Activated CD4-positive, alpha-beta memory T cell treated with anti-CD3 and anti-CD28 coated beads for 36 hours (primary cell): Measurements from ENCODE around the gene PLA2G15. TPM values are rescaled to one million over a fixed set of nuclear protein-coding genes. Genes with fewer than 3 reads are reported as not detected.

Experiments
- CTCF ChIA-PET: fragments of 350-600 bp; sonication (Branson Sonifier 250); formaldehyde crosslinking; loops from one replicate; lab custom pipeline; 2021; ENCODE audit warnings: antibody characterized with exemption, inconsistent platforms; lab: Charles Lee
- POLR2A ChIA-PET: fragments of 350-600 bp; sonication (Branson Sonifier 250); formaldehyde crosslinking; loops from one replicate; lab custom pipeline; 2021; ENCODE audit warnings: antibody characterized with exemption; lab: Charles Lee
- DNase-seq: peaks from one replicate; pipeline ENCODE4 v3.0.0-alpha.2; 2020
- H3K27ac Mint-ChIP-seq: one replicate; pipeline ENCODE4 v1.8.0; 2021; ENCODE audit warnings: mixed read lengths
- H3K27me3 Mint-ChIP-seq: one replicate; pipeline ENCODE4 v1.8.0; 2021; ENCODE audit warnings: mixed read lengths
- H3K36me3 Mint-ChIP-seq: one replicate; pipeline ENCODE4 v1.8.0; 2021; ENCODE audit warnings: mixed read lengths
- H3K4me1 Mint-ChIP-seq: one replicate; pipeline ENCODE4 v1.8.0; 2021; ENCODE audit warnings: low read depth, mixed read lengths
- H3K4me3 Mint-ChIP-seq: one replicate; pipeline ENCODE4 v1.8.0; 2021; ENCODE audit warnings: mild to moderate bottlenecking, mixed read lengths
- H3K9me3 Mint-ChIP-seq: one replicate; pipeline ENCODE4 v1.8.0; 2021; ENCODE audit warnings: mixed read lengths
- intact Hi-C: fragments of 100-400 bp; cut with micrococcal nuclease; formaldehyde crosslinking; loops from one replicate; pipeline ENCODE4 v1.15.1; 2023
- total RNA-seq, 2 experiments: library from RNA; stranded (reverse); gene quantifications; one replicate each; pipeline ENCODE4 v1.2.3, GENCODE V29; 2021

Gene PLA2G15
- total RNA-seq, 2 experiments from 2014 or later, result 8.0 to 8.7 TPM

DNA sequence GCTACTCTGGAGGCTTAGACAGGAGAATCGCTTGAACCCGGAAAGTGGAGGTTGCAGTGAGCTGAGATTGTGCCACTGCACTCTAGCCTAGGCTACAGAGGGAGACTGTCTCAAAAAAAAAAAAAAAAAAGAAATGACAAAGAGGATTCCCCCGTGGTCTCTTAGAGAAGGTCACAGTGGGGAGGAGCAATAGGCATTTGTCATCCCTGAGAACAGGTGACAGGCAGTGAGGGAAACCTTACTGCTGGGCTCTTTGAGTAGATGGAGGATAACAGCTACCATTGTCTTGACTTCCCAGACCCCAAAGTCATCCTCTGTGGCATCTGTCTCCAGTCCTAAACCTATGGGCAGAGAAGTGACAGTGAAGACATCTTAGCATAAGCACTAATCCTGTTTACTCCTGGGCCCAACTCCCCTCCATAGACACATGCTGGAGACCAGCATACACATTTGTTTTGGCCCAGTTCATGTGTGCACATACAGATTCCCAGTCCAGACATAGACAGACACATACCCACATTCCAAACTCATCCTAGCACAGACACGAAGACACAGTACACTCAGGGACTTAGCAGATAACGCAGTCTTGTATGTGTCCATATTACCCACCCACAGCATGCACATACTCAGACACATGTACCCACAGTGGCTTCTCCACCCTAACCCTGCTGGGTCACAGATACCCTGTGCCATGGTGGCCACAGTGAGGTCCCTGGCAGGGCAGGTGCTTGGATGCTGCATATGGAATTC lies 11.9 kb upstream of the PLA2G15 start:
- H3K9me3 Mint-ChIP-seq, result no peaks in the 10 kb centered on the region
- POLR2A ChIA-PET, result no interaction called here
- peaks cover 23% of the 10 kb centered on the region for H3K4me1 Mint-ChIP-seq
- CTCF ChIA-PET, result interaction anchor here (0.6 to 0.7 kb wide), 2 partner anchors 19 to 875 kb away, joined by 3 read pairs; no protein-coding TSS in a partner anchor
- no peak for DNase-seq
- H3K27me3 Mint-ChIP-seq, result no peaks in the 10 kb centered on the region
- no peak overlapping the region for H3K4me3 Mint-ChIP-seq
- H3K27ac Mint-ChIP-seq, result no peak overlapping the region
- intact Hi-C loops, result no loop called here
- H3K36me3 Mint-ChIP-seq, result peaks cover 3% of the 10 kb centered on the region

DNA sequence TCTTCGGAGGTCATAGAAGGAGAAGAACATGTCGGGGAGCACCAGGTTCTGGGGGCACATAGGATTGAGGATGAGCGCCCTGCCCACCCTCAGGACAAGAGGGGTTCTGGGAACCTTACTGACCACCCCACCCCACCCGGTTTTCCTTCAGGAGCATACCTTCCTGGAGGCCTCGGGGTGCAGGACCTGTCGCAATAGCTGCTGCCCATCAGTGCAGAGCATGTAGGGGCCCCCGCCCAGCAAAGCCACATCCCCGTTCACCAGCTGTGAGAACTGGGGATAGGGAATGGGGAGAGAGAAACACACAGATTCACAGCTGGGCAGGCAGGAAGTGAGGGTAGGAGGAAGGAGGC lies 11.4 kb upstream of the PLA2G15 start:
- POLR2A ChIA-PET, result interaction anchor here (0.6 kb wide), 1 partner anchor 14 kb away, joined by 5 read pairs; no protein-coding TSS in a partner anchor
- no peak for DNase-seq
- Mint-ChIP-seq H3K27me3 (no peaks in the 10 kb centered on the region), H3K9me3 (no peaks in the 10 kb centered on the region), H3K4me3 (no peak overlapping the region), H3K36me3 (peaks cover 3% of the 10 kb centered on the region), H3K27ac (no peak overlapping the region), H3K4me1 (peaks cover 26% of the 10 kb centered on the region)
- intact Hi-C loops, result no loop called here
- CTCF ChIA-PET, result interaction anchor here (1.1 kb wide), 1 partner anchor 30 kb away, joined by 5 read pairs; the partner anchor contains the start of gene SLC7A6

DNA sequence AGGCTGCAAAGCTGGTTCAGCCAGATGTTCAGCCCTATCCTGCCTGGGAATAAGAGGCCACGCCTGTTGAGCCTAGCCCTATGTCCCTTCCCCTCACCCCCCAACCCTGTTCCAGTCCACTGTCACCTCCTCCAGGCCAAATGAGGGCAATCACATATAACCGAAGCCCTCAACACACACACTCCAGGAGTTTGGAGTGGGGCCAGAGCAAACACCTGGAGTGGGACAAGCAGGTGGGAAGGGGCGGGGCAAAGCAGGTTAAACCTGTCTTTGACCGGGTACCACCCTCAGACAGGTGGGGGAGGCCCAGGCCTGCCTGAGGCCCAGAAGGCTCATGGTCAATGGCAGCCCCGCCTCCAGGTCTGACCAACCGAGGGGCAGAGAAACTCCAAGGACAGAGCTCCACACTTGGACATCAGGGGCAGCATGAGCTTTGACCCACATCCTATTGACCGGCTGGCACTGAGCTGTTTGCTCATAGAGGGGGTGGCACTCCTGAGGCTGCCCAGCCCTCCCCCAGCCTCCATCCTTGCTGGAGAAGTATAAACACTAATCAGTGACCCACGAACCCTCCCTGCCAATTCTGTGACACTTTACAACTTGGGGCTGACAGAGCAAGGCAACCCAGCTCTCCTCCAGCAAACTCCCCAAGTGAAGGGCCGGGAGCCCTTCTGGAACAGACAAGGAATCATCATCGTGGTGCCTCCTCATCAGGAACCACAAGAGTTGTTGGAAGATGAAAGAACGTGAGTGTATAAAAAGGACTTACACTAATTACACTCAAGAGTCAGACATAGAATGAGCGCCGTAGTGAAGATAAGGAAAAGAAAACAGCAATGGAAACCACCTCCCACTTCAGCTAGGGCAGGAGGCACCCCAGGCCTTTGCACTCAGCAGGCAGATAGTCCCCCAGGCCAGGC lies 10.7 kb upstream of the PLA2G15 start:
- POLR2A ChIA-PET, result interaction anchor here (0.6 kb wide), 1 partner anchor 14 kb away, joined by 5 read pairs; no protein-coding TSS in a partner anchor
- Mint-ChIP-seq H3K27ac (no peak overlapping the region), H3K36me3 (no peaks in the 10 kb centered on the region), H3K27me3 (no peaks in the 10 kb centered on the region), H3K4me1 (peaks cover 24% of the 10 kb centered on the region), H3K9me3 (no peaks in the 10 kb centered on the region), H3K4me3 (peak overlapping the region; percentile 2)
- no peak for DNase-seq
- CTCF ChIA-PET, result interaction anchor here (0.8 to 1.1 kb wide), 2 partner anchors 20 to 30 kb away, joined by 3 to 5 read pairs; partner anchors contain the start of gene SLC7A6
- intact Hi-C loops, result no loop called here

GRCh38 chr16:68235108-68235886 lies 9.9 kb upstream of the PLA2G15 start:
- H3K9me3 Mint-ChIP-seq, result no peaks in the 10 kb centered on the region
- ChIA-PET CTCF (interaction anchor here (0.8 to 3.8 kb wide), 2 partner anchors 21 to 29 kb away, joined by 3 to 23 read pairs; partner anchors contain the start of gene SLC7A6), POLR2A (no interaction called here)
- H3K4me3 Mint-ChIP-seq, result no peak overlapping the region
- no peak for DNase-seq
- H3K27me3 Mint-ChIP-seq, result no peaks in the 10 kb centered on the region
- peaks cover 28% of the 10 kb centered on the region for H3K4me1 Mint-ChIP-seq
- no peaks in the 10 kb centered on the region for H3K36me3 Mint-ChIP-seq
- intact Hi-C loops, result no loop called here
- no peak overlapping the region for H3K27ac Mint-ChIP-seq

GRCh38 chr16:68235887-68236136 lies 9.4 kb upstream of the PLA2G15 start, which contains the start of gene ESRP2:
Gene ESRP2, minus strand, starts transcription at chr16:68236127. Its CDS starts 82 bp downstream, at chr16:68236045.
- H3K9me3 Mint-ChIP-seq, result no peaks in the 10 kb centered on the region
- ChIA-PET CTCF (interaction anchor here (3.8 kb wide), 1 partner anchor 28 kb away, joined by 23 read pairs; the partner anchor contains the start of gene SLC7A6), POLR2A (no interaction called here)
- peak within 1 kb of the TSS; percentile 66 for H3K27ac Mint-ChIP-seq
- H3K36me3 Mint-ChIP-seq, result no peaks in the 10 kb centered on the region
- no peak for DNase-seq
- H3K27me3 Mint-ChIP-seq, result no peaks in the 10 kb centered on the region
- peaks cover 28% of the 10 kb centered on the region for H3K4me1 Mint-ChIP-seq
- peak within 1 kb of the TSS; percentile 91 for H3K4me3 Mint-ChIP-seq
- intact Hi-C loops, result no loop called here

GRCh38 chr16:68236137-68236825 lies 8.9 kb upstream of the PLA2G15 start:
- Mint-ChIP-seq H3K4me3 (peak overlapping the region; percentile 91), H3K36me3 (no peaks in the 10 kb centered on the region), H3K4me1 (peaks cover 28% of the 10 kb centered on the region), H3K27ac (peak overlapping the region; percentile 66), H3K27me3 (no peaks in the 10 kb centered on the region), H3K9me3 (no peaks in the 10 kb centered on the region)
- intact Hi-C loops, result no loop called here
- POLR2A ChIA-PET, result interaction anchor here (0.8 to 1.4 kb wide), 3 partner anchors 28 to 151 kb away, joined by 3 to 7 read pairs (median 3); partner anchors contain the start of genes NFATC3, PRMT7 and SLC7A6OS
- DNase-seq, result peak; percentile 54
- CTCF ChIA-PET, result interaction anchor here (0.6 to 3.8 kb wide), 5 partner anchors 28 to 358 kb away, joined by 3 to 23 read pairs (median 5); partner anchors contain the start of genes NFATC3 and SLC7A6

- no peak for DNase-seq
- ChIA-PET CTCF (interaction anchor here (0.6 to 3.8 kb wide), 9 partner anchors 8 to 359 kb away, joined by 3 to 23 read pairs (median 5); partner anchors contain the start of genes NFATC3 and SLC7A6), POLR2A (interaction anchor here (0.8 to 1.4 kb wide), 4 partner anchors 9 to 152 kb away, joined by 3 to 7 read pairs (median 3); partner anchors contain the start of genes NFATC3, PLA2G15, PRMT7 and SLC7A6OS)
- intact Hi-C loops, result loop anchor here (1.0 kb wide), 1 partner anchor 8 kb away; the partner anchor contains the start of gene PLA2G15
- no peaks in the 10 kb centered on the region for H3K9me3 Mint-ChIP-seq
- peak overlapping the region; percentile 66 for H3K27ac Mint-ChIP-seq
- H3K4me1 Mint-ChIP-seq, result peaks cover 28% of the 10 kb centered on the region
- peak overlapping the region; percentile 91 for H3K4me3 Mint-ChIP-seq
- no peaks in the 10 kb centered on the region for H3K36me3 Mint-ChIP-seq
- H3K27me3 Mint-ChIP-seq, result no peaks in the 10 kb centered on the region
Observed at GRCh38 chr16:68236826-68237242, 8.3 kb upstream of the PLA2G15 start.

DNA sequence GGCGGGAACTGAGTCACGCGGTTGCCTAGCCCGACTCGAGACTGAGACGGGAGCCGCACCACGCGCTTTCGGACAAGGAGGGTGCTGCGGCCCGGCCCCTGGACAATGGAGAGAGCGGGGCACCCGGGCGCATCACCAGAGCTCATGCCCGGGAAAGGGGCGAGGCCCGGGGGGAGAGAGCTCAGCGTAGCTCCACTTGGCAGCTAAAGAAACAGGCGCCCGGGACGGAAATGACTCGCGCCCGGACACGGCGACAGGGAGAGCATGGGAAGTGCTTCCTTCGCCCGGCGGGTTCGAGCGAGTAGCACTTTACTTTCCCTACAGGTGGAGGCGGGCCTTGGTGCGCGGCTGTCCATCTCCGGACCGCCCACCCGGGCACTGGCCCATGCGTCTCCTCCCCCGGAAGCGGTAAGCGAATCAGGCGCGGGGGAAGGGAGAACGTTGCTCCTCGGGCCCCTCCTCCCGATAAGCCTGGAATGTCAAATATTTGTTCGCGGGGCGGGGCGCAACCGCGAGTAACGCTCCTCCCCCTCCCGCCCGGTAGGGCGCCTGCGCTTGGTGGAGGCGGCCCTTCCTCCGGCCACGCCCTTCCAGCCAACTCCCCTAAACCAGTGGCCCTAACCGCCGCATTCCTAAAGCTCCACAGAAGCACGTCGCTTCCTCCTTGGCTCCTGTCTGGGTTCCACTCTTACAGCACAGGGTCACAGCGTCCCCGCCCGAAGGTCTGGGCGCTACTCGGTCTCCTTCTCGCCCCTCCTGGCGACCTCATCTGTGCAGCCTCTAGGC lies 7.7 kb upstream of the PLA2G15 start:
- intact Hi-C loops, result loop anchor here (1.0 kb wide), 1 partner anchor 8 kb away; the partner anchor contains the start of gene PLA2G15
- Mint-ChIP-seq H3K4me1 (peaks cover 28% of the 10 kb centered on the region), H3K4me3 (peak overlapping the region; percentile 91), H3K36me3 (no peaks in the 10 kb centered on the region), H3K27ac (peak overlapping the region; percentile 86), H3K9me3 (no peaks in the 10 kb centered on the region), H3K27me3 (no peaks in the 10 kb centered on the region)
- CTCF ChIA-PET, result interaction anchor here (0.9 to 3.8 kb wide), 9 partner anchors 9 to 242 kb away, joined by 3 to 23 read pairs (median 5); partner anchors contain the start of genes NFATC3, PRMT7, SLC7A6 and SLC7A6OS
- POLR2A ChIA-PET, result interaction anchor here (0.6 to 1.4 kb wide), 5 partner anchors 8 to 152 kb away, joined by 3 to 7 read pairs (median 3); partner anchors contain the start of genes NFATC3, PLA2G15, PRMT7 and SLC7A6OS
- DNase-seq, result peak; percentile 95

GRCh38 chr16:68238029-68238345 lies 7.2 kb upstream of the PLA2G15 start:
- Mint-ChIP-seq H3K36me3 (no peaks in the 10 kb centered on the region), H3K4me3 (peak overlapping the region; percentile 91), H3K4me1 (peaks cover 28% of the 10 kb centered on the region), H3K27me3 (no peaks in the 10 kb centered on the region), H3K27ac (peak overlapping the region; percentile 86), H3K9me3 (no peaks in the 10 kb centered on the region)
- no peak for DNase-seq
- intact Hi-C loops, result no loop called here
- POLR2A ChIA-PET, result interaction anchor here (0.6 kb wide), 1 partner anchor 152 kb away, joined by 3 read pairs; no protein-coding TSS in a partner anchor
- CTCF ChIA-PET, result interaction anchor here (1.2 to 3.8 kb wide), 6 partner anchors 10 to 144 kb away, joined by 3 to 23 read pairs (median 8); partner anchors contain the start of genes PRMT7, SLC7A6 and SLC7A6OS

DNA sequence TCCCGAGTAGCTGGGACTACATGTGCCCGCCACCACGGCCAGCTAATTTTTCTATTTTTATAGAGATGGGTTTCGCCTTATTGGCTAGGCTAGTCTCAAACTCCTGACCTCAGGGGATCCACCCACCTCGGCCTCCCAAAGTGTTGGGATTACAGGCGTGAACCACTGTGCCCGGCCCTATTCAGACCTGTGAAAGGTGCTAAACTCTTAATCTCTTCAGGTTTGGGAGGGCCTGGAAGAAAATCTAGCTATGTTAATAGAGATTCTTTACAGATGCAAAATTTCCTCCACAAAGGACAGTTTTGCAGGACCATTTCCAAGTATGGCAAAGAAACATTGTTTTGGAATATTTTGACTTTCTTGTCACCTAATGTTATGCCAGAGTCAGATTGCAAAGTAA lies 3.1 kb upstream of the PLA2G15 start:
- Mint-ChIP-seq H3K27me3 (no peaks in the 10 kb centered on the region), H3K36me3 (no peaks in the 10 kb centered on the region), H3K27ac (no peak overlapping the region), H3K9me3 (no peaks in the 10 kb centered on the region), H3K4me1 (peaks cover 36% of the 10 kb centered on the region), H3K4me3 (no peak overlapping the region)
- DNase-seq, result no peak
- ChIA-PET POLR2A (interaction anchor here (0.7 kb wide), 2 partner anchors 22 to 348 kb away, joined by 3 to 4 read pairs; partner anchors contain the start of gene SLC7A6), CTCF (interaction anchor here (0.6 to 7.0 kb wide), 7 partner anchors 12 to 268 kb away, joined by 3 to 47 read pairs (median 3); no protein-coding TSS in a partner anchor)
- intact Hi-C loops, result no loop called here
